Neural cell (in vitro differentiated cells): ENCODE measurements around the gene C14orf180. TPM values are rescaled to one million over a fixed set of nuclear protein-coding genes. Genes with fewer than 3 reads are reported as not detected.

Experiments used
- H2AFZ ChIP-seq: fragments of 200-600, 300-800 bp; sonication (generic), shearing (Covaris generic); 2 replicates; pipeline ENCODE4 v1.6.0; 2014; ENCODE audit warnings: low read depth, mild to moderate bottlenecking, antibody characterized with exemption, low read length, moderate library complexity
- H3F3A ChIP-seq: fragments of 200-600 bp; shearing (Covaris generic); 2 replicates; pipeline ENCODE4 v1.6.1; 2016; ENCODE audit warnings: mild to moderate bottlenecking, moderate library complexity, mixed read lengths, antibody characterized with exemption, low read length; ENCODE audit not compliant: insufficient read depth, poor library complexity, severe bottlenecking
- H3K27ac ChIP-seq: fragments of 200-600, 300-800 bp; sonication (generic), shearing (Covaris generic); 2 replicates; pipeline ENCODE4 v1.5.1; 2014; ENCODE audit warnings: mild to moderate bottlenecking, low read length, moderate library complexity
- H3K27me3 ChIP-seq: fragments of 300-800, 200-600 bp; sonication (generic), shearing (Covaris generic); 2 replicates; pipeline ENCODE4 v1.6.0; 2014; ENCODE audit warnings: mild to moderate bottlenecking, low read depth, low read length, moderate library complexity; ENCODE audit not compliant: insufficient read depth
- H3K36me3 ChIP-seq: fragments of 300-800, 200-600 bp; sonication (generic), shearing (Covaris generic); 2 replicates; pipeline ENCODE4 v1.5.1; 2014; ENCODE audit warnings: mild to moderate bottlenecking, antibody characterized with exemption, low read length, moderate library complexity; ENCODE audit not compliant: insufficient read depth
- H3K4me2 ChIP-seq: fragments of 300-800, 200-600 bp; sonication (generic), shearing (Covaris generic); 2 replicates; pipeline ENCODE4 v1.6.0; 2014; ENCODE audit warnings: mild to moderate bottlenecking, low read length
- H3K4me3 ChIP-seq: fragments of 300-800, 200-600 bp; sonication (generic), shearing (Covaris generic); 2 replicates; pipeline ENCODE4 v1.5.1; 2014; ENCODE audit warnings: mild to moderate bottlenecking, low read length, moderate library complexity
- H3K79me2 ChIP-seq: fragments of 200-600 bp; shearing (Covaris generic); replicated peaks from 2 replicates; pipeline ENCODE4 v1.6.0; 2014; ENCODE audit warnings: mild to moderate bottlenecking, low read length, moderate library complexity; ENCODE audit not compliant: insufficient read depth
- H3K9ac ChIP-seq: fragments of 300-800, 200-600 bp; sonication (generic), shearing (Covaris generic); 2 replicates; pipeline ENCODE4 v1.6.1; 2016; ENCODE audit warnings: mild to moderate bottlenecking, low read length, mixed read lengths
- H3K9me2 ChIP-seq: fragments of 200-600 bp; shearing (Covaris generic); 2 replicates; pipeline ENCODE4 v1.6.1; 2016; ENCODE audit warnings: mild to moderate bottlenecking, low read length, mixed read lengths; ENCODE audit not compliant: insufficient read depth
- H3K9me3 ChIP-seq: fragments of 200-600, 300-800 bp; sonication (generic), shearing (Covaris generic); 2 replicates; pipeline ENCODE4 v1.6.1; 2016; ENCODE audit warnings: mild to moderate bottlenecking, mixed run types, low read length, moderate library complexity, mixed read lengths
- H4K20me1 ChIP-seq: fragments of 200-600 bp; shearing (Covaris generic); 2 replicates; pipeline ENCODE4 v1.6.1; 2016; ENCODE audit warnings: mild to moderate bottlenecking, mixed run types; ENCODE audit not compliant: insufficient read depth
- CTCF ChIP-seq: fragments of 450-650 bp; IDR thresholded peaks from 2 replicates; pipeline ENCODE4 v1.5.1; 2014; ENCODE audit warnings: antibody characterized with exemption, mild to moderate bottlenecking, moderate library complexity; ENCODE audit not compliant: poor library complexity, severe bottlenecking
- EP300 ChIP-seq: fragments of 450-650 bp; conservative IDR thresholded peaks from 2 replicates; pipeline ENCODE4 v1.6.1; 2014; ENCODE audit warnings: antibody characterized with exemption, mild to moderate bottlenecking, moderate library complexity; ENCODE audit not compliant: poor library complexity, severe bottlenecking
- EZH2 ChIP-seq: fragments of 200-600, 300-800 bp; shearing (Covaris generic), sonication (generic); IDR thresholded peaks from 2 replicates; pipeline ENCODE4 v1.6.1; 2014; ENCODE audit warnings: antibody characterized with exemption, low read length, borderline replicate concordance, mild to moderate bottlenecking; ENCODE audit not compliant: insufficient read depth, poor library complexity, severe bottlenecking
- MXI1 ChIP-seq: fragments of 450-650 bp; conservative IDR thresholded peaks from 2 replicates; pipeline ENCODE4 v1.6.1; 2014; ENCODE audit warnings: antibody characterized with exemption, mild to moderate bottlenecking; ENCODE audit not compliant: poor library complexity, severe bottlenecking
- POLR2AphosphoS5 ChIP-seq: IDR thresholded peaks from 2 replicates; pipeline ENCODE4 v1.6.1; 2012
- RAD21 ChIP-seq: fragments of 450-650 bp; conservative IDR thresholded peaks from 2 replicates; pipeline ENCODE4 v1.6.1; 2014; ENCODE audit warnings: antibody characterized with exemption, mild to moderate bottlenecking, moderate library complexity
- REST ChIP-seq: IDR thresholded peaks from 2 replicates; pipeline ENCODE4 v1.6.1; 2012; ENCODE audit warnings: borderline replicate concordance
- SMC3 ChIP-seq: fragments of 450-650 bp; conservative IDR thresholded peaks from 2 replicates; pipeline ENCODE4 v1.6.1; 2014; ENCODE audit warnings: antibody characterized with exemption, mild to moderate bottlenecking, moderate library complexity; ENCODE audit not compliant: poor library complexity
- TAF1 ChIP-seq: IDR thresholded peaks from 2 replicates; pipeline ENCODE4 v1.6.1; 2012; ENCODE audit warnings: low read depth
- polyA plus RNA-seq: library from polyadenylated mRNA; depleted of rRNA; stranded (reverse); fragments of >200 nt; gene quantifications from 2 replicates; pipeline ENCODE4 v1.2.3, GENCODE V29; 2014

Gene C14orf180
- polyA plus RNA-seq, 1 donor from 2014 or later = not detected

- H4K20me1 ChIP-seq = no peaks in the 10 kb centered on the region
- H3K9me2 ChIP-seq = no peaks in the 10 kb centered on the region
- H3K9ac ChIP-seq = no peak overlapping the region
- H3K27ac ChIP-seq = no peak overlapping the region
- no peaks in the 10 kb centered on the region for H3K79me2 ChIP-seq
- H3K4me2 ChIP-seq = no peak overlapping the region
- H3K27me3 ChIP-seq = no peaks in the 10 kb centered on the region
- no peaks in the 10 kb centered on the region for H3K9me3 ChIP-seq
- no peak overlapping the region for H3K4me3 ChIP-seq
- H3F3A ChIP-seq = no peaks in the 10 kb centered on the region
- no peaks in the 10 kb centered on the region for H3K36me3 ChIP-seq
- H2AFZ ChIP-seq = no peak overlapping the region
- TF ChIP-seq TAF1 (no peak), MXI1 (no peak), REST (no peak), EP300 (no peak), POLR2AphosphoS5 (no peak), SMC3 (no peak), RAD21 (no peak), EZH2 (no peak), CTCF (no peak)
Observed at GRCh38 chr14:104595911-104596450, 16.4 kb downstream of the C14orf180 start.

- Histone ChIP-seq H3K36me3 (no peaks in the 10 kb centered on the region), H2AFZ (no peak overlapping the region), H3K27me3 (no peaks in the 10 kb centered on the region), H3K9me2 (no peaks in the 10 kb centered on the region), H3K9ac (no peak overlapping the region), H3K79me2 (no peaks in the 10 kb centered on the region), H3F3A (no peaks in the 10 kb centered on the region), H3K9me3 (no peaks in the 10 kb centered on the region), H4K20me1 (no peaks in the 10 kb centered on the region), H3K4me2 (no peak overlapping the region), H3K4me3 (no peak overlapping the region), H3K27ac (no peak overlapping the region)
- TF ChIP-seq REST (no peak), POLR2AphosphoS5 (no peak), SMC3 (no peak), EZH2 (no peak), CTCF (no peak), RAD21 (no peak), MXI1 (no peak), EP300 (no peak), TAF1 (no peak)
Observed at GRCh38 chr14:104596451-104596918, 16.9 kb downstream of the C14orf180 start.
